Spleen (tissue), 7 donors: Measurements from ENCODE around the gene MYCN.

ENCODE experiments used
- POLR2A ChIP-seq, 3 donors: fragments of 450-650 bp; IDR thresholded peaks; one replicate each; pipeline ENCODE4 v1.5.1; 2017; ENCODE audit warnings: antibody characterized with exemption in 3 of 3, mild to moderate bottlenecking in 1 of 3
- TF ChIP-seq, protein P1 (sequence below), 11 experiments: fragments of 200-600 bp in 7 of 11; fragments of 450-650 bp in 4 of 11; sonication (generic) in 4 of 11; IDR thresholded peaks in 8 of 11; conservative IDR thresholded peaks in 3 of 11; 1 replicate in 7 of 11; 2 replicates in 4 of 11; pipeline versions ENCODE4 v1.4.0 to v1.8.0; 2016 to 2021; ENCODE audit warnings: antibody characterized with exemption in 11 of 11, inconsistent platforms in 4 of 11, mild to moderate bottlenecking in 1 of 11
- donor health status: DM: no; HTN: no; CAD: no; lungs with moderate emphysema.
- donor health status: DM: no; HTN: no; CAD: no.
- donor health status: DM: no; HTN: no; CAD: no.

DNA sequence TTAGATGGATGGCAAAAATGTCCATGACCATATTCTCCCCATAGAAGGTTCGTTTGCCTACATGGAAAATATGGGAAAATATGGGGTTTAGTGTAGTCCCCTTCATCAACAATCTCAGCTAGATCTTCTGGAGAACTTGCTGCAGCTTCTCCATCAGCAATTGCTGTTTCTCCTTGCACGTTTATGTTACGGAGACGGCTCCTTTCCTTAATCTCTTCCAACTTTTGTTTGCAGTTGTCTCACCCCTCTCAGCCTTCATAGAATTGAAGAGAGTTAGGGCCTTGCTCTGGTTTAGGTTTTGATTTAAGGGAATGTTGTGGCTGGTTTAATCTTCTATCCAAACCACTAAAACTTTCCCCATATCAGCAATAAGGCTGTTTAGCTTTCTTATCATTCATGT is 28.9 kb downstream of the MYCN start:
- TF ChIP-seq POLR2A (IDR thresholded peaks at IDR 0.05) = no peak
- TF ChIP-seq, protein P1, sequence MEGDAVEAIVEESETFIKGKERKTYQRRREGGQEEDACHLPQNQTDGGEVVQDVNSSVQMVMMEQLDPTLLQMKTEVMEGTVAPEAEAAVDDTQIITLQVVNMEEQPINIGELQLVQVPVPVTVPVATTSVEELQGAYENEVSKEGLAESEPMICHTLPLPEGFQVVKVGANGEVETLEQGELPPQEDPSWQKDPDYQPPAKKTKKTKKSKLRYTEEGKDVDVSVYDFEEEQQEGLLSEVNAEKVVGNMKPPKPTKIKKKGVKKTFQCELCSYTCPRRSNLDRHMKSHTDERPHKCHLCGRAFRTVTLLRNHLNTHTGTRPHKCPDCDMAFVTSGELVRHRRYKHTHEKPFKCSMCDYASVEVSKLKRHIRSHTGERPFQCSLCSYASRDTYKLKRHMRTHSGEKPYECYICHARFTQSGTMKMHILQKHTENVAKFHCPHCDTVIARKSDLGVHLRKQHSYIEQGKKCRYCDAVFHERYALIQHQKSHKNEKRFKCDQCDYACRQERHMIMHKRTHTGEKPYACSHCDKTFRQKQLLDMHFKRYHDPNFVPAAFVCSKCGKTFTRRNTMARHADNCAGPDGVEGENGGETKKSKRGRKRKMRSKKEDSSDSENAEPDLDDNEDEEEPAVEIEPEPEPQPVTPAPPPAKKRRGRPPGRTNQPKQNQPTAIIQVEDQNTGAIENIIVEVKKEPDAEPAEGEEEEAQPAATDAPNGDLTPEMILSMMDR (IDR thresholded peaks at IDR 0.05 in 8 of 11, conservative IDR thresholded peaks at IDR 0.05 in 3 of 11) = no peak
